Hepatic stellate cell (primary cell): Measurements from ENCODE around the gene MDFI.

Experiments used
- DNase-seq: peaks from one replicate; pipeline ENCODE4 v3.0.0; 2011; ENCODE audit warnings: low spot score

Gene MDFI

GRCh38 chr6:41651246-41651961, 13.1 kb downstream of the MDFI start:
- DNase-seq = no peak

- no peak for DNase-seq
Measured at GRCh38 chr6:41651962-41652657, 13.8 kb downstream of the MDFI start.

- DNase-seq = no peak
Measured at GRCh38 chr6:41652866-41653652, 14.8 kb downstream of the MDFI start.

GRCh38 chr6:41653691-41654090, 15.4 kb downstream of the MDFI start:
- DNase-seq = no peak

- DNase-seq = no peak
Measured at GRCh38 chr6:41654151-41654697, 16.0 kb downstream of the MDFI start.

GRCh38 chr6:41654698-41655151, 16.5 kb downstream of the MDFI start:
- DNase-seq = no peak

GRCh38 chr6:41655176-41655575, 16.9 kb downstream of the MDFI start:
- no peak for DNase-seq

- DNase-seq = no peak
Measured at GRCh38 chr6:41655646-41656001, 17.4 kb downstream of the MDFI start.

GRCh38 chr6:41656002-41656691, 17.9 kb downstream of the MDFI start:
- DNase-seq = no peak

GRCh38 chr6:41657131-41658094, 19.1 kb downstream of the MDFI start:
- no peak for DNase-seq

- no peak for DNase-seq
Measured at GRCh38 chr6:41658636-41659035, 20.4 kb downstream of the MDFI start.

GRCh38 chr6:41659935-41660334, 21.7 kb downstream of the MDFI start:
- DNase-seq = no peak

GRCh38 chr6:41663568-41663967, 25.3 kb downstream of the MDFI start:
- DNase-seq = no peak

GRCh38 chr6:41664271-41664670, 26.0 kb downstream of the MDFI start:
- DNase-seq = no peak

- no peak for DNase-seq
Measured at GRCh38 chr6:41667195-41667594, 28.9 kb downstream of the MDFI start.

- DNase-seq = no peak
Measured at GRCh38 chr6:41668968-41669367, 30.7 kb downstream of the MDFI start.

- no peak for DNase-seq
Measured at GRCh38 chr6:41670703-41671360, 32.6 kb downstream of the MDFI start.

- DNase-seq = no peak
Measured at GRCh38 chr6:41671376-41671775, 33.1 kb downstream of the MDFI start.

GRCh38 chr6:41672016-41672415, 33.7 kb downstream of the MDFI start:
- no peak for DNase-seq
